Astrocyte (in vitro differentiated cells and primary cell): Measurements from ENCODE around the gene ZFP1. TPM values are rescaled to one million over a fixed set of nuclear protein-coding genes. Genes with fewer than 3 reads are reported as not detected.

Source experiments
- DNase-seq: peaks from one replicate; pipeline ENCODE4 v3.0.0-alpha.2; 2010; ENCODE audit warnings: low read depth
- FAIRE-seq: peaks from 2 replicates; lab custom pipeline; 2011; peaks lifted over from hg19 to GRCh38; lab: Jason Lieb, UNC
- H2AFZ ChIP-seq: 2 replicates; pipeline ENCODE4 v1.6.0; 2012; ENCODE audit warnings: low read depth, low read length, inconsistent platforms
- H3K27ac ChIP-seq: 2 replicates; pipeline ENCODE4 v1.5.1; 2011; ENCODE audit warnings: low read depth, low read length, inconsistent platforms
- H3K27me3 ChIP-seq: 2 replicates; pipeline ENCODE4 v1.6.0; 2011; ENCODE audit warnings: low read length, inconsistent platforms; ENCODE audit not compliant: insufficient read depth
- H3K36me3 ChIP-seq: 2 replicates; pipeline ENCODE4 v1.5.1; 2011; ENCODE audit warnings: low read length, inconsistent platforms; ENCODE audit not compliant: insufficient read depth
- H3K4me1 ChIP-seq: 2 replicates; pipeline ENCODE4 v1.5.1; 2011; ENCODE audit warnings: low read length, inconsistent platforms; ENCODE audit not compliant: insufficient read depth
- H3K4me2 ChIP-seq: 2 replicates; pipeline ENCODE4 v1.6.0; 2012; ENCODE audit warnings: low read length, inconsistent platforms
- H3K4me3 ChIP-seq: 2 replicates; pipeline ENCODE4 v1.5.1; 2011; ENCODE audit warnings: low read depth, mild to moderate bottlenecking, low read length, inconsistent platforms; ENCODE audit not compliant: insufficient read depth
- H3K79me2 ChIP-seq: 2 replicates; pipeline ENCODE4 v1.6.0; 2012; ENCODE audit warnings: mild to moderate bottlenecking, low read length, inconsistent platforms; ENCODE audit not compliant: insufficient read depth
- H3K9ac ChIP-seq: 2 replicates; pipeline ENCODE4 v1.6.0; 2012; ENCODE audit warnings: mild to moderate bottlenecking, low read length, inconsistent platforms
- H3K9me3 ChIP-seq: 2 replicates; pipeline ENCODE4 v1.5.1; 2012; ENCODE audit warnings: low read depth, mild to moderate bottlenecking, low read length, inconsistent platforms; ENCODE audit not compliant: insufficient read depth
- H4K20me1 ChIP-seq: 2 replicates; pipeline ENCODE4 v1.6.0; 2012; ENCODE audit warnings: low read length, inconsistent platforms; ENCODE audit not compliant: insufficient read depth
- H3K27ac Mint-ChIP-seq: one replicate; pipeline ENCODE4 v1.8.0; 2021; ENCODE audit warnings: mild to moderate bottlenecking, mixed read lengths; ENCODE audit not compliant: unreplicated experiment
- H3K27me3 Mint-ChIP-seq: one replicate; pipeline ENCODE4 v1.8.0; 2021; ENCODE audit warnings: low read depth, mixed read lengths; ENCODE audit not compliant: unreplicated experiment
- H3K36me3 Mint-ChIP-seq: one replicate; pipeline ENCODE4 v1.8.0; 2021; ENCODE audit warnings: low read depth, mixed read lengths; ENCODE audit not compliant: unreplicated experiment
- H3K4me1 Mint-ChIP-seq: one replicate; pipeline ENCODE4 v1.8.0; 2021; ENCODE audit warnings: low read depth, mixed read lengths; ENCODE audit not compliant: unreplicated experiment
- H3K4me3 Mint-ChIP-seq: one replicate; pipeline ENCODE4 v1.8.0; 2021; ENCODE audit warnings: mild to moderate bottlenecking, moderate library complexity, mixed read lengths; ENCODE audit not compliant: unreplicated experiment
- H3K9me3 Mint-ChIP-seq: one replicate; pipeline ENCODE4 v1.8.0; 2021; ENCODE audit warnings: mild to moderate bottlenecking, mixed read lengths; ENCODE audit not compliant: unreplicated experiment
- EZH2 ChIP-seq: IDR thresholded peaks from 2 replicates; pipeline ENCODE4 v1.6.1; 2012; ENCODE audit warnings: mild to moderate bottlenecking, low read length, inconsistent platforms; ENCODE audit not compliant: insufficient read depth
- total RNA-seq: library from RNA; stranded (reverse); gene quantifications from 2 replicates; pipeline ENCODE4 v1.2.1, GENCODE V29; 2021
- TF ChIP-seq, protein P1 (sequence below): IDR thresholded peaks from 2 replicates; pipeline ENCODE4 v1.5.1; 2011; ENCODE audit warnings: low read depth, mild to moderate bottlenecking, inconsistent platforms, low read length, moderate library complexity; ENCODE audit not compliant: insufficient read depth

Gene ZFP1
- total RNA-seq, 1 donor from 2014 or later, result 8.2 TPM

DNA sequence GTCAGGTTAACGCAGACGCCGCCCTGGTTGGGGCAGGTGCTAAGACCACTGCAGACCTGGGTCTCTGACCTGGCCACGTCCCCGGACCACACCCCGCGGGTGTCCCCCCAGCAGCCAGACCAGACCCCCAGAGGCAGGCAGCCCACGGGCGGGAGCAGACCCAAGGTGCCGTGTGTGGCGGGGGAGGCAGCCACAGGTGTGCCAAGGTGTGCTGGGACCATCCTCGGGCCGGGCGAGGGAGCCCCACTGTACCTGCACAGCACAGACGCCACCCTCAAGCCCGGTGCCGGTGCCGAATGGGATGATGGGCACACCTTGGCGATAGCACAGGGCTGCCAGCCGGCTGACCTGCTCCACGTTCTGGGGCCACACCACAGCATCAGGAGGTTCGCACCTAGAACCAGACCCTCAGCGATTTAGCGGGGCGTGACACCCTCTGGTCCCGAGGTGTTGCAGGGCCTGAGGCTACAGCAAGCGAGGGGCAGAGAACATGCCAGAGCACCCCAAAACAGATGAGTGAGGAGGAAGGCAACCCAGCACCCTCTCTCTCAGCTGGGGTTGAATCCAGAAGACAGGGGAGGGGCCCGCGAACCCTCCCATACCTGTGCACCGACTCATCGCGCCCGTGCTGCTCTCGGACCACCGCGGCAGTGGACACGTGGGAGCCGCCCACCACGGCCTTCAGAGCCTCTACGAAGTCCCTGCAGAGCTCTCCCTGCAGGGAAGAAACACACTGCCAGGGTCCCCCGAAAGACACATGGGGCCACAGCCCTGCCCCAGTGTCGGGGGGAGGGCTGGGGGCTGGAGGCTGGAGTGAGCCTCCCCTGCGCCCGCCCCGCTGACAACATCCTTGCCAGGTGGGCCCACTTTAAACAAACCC lies 33.1 kb upstream of the ZFP1 start:
- no peak for TF ChIP-seq EZH2
- TF ChIP-seq, protein P1, sequence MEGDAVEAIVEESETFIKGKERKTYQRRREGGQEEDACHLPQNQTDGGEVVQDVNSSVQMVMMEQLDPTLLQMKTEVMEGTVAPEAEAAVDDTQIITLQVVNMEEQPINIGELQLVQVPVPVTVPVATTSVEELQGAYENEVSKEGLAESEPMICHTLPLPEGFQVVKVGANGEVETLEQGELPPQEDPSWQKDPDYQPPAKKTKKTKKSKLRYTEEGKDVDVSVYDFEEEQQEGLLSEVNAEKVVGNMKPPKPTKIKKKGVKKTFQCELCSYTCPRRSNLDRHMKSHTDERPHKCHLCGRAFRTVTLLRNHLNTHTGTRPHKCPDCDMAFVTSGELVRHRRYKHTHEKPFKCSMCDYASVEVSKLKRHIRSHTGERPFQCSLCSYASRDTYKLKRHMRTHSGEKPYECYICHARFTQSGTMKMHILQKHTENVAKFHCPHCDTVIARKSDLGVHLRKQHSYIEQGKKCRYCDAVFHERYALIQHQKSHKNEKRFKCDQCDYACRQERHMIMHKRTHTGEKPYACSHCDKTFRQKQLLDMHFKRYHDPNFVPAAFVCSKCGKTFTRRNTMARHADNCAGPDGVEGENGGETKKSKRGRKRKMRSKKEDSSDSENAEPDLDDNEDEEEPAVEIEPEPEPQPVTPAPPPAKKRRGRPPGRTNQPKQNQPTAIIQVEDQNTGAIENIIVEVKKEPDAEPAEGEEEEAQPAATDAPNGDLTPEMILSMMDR, result no peak

DNA sequence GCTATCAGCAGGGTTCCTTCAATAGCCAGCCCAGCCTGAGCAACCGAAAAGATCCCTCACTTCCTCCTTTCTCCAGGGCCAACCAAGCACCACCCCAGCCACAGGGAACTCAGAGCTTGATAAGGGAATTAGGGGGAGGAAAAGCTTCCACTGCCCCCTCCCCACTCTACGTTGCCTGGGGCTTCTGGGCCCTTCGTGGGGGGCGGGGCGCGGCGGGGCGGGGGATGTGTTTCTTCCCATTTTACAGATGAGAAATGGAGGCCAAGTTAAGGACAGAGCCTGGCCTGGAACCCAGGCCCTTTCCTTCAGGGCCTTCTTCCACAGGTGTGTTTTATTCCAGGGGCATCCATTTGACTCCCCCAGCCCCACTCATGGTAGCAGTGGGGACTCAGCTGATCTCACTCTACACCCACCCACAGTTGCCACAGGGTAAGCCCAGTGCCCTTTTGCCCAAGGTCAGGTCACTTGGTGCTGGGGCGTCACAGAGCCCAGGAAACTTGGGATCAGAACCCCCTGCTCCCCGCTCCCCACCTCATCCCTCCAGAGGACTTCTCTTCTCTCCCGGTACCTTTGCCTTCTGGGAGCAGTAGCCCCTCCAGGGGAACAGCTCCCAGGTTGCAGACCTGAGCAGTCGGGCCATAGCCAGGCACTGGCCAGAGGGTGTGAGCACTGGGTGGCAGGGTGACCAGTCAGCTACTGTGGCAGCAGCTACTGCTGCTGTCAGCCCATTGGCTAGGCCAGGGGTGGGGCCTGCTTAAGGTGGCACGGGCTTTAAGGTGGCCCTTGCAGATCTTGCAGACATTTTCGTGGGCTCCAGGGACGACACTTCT lies 32.0 kb upstream of the ZFP1 start, which contains the start of gene LDHD:
TSS of gene LDHD (minus strand) at position 700 of the 830 bp plus-strand sequence. CDS start at position 640, 60 bp downstream.
- Histone ChIP-seq H3K4me1 (no peaks in the 10 kb centered on the region), H4K20me1 (peaks cover 10% of the 10 kb centered on the region), H3K36me3 (no peaks in the 10 kb centered on the region), H3K9me3 (no peaks in the 10 kb centered on the region), H3K4me2 (peak within 1 kb of the TSS; percentile 67), H2AFZ (no peak within 1 kb of the TSS), H3K27me3 (no peaks in the 10 kb centered on the region), H3K9ac (no peak within 1 kb of the TSS), H3K27ac (no peak within 1 kb of the TSS), H3K79me2 (no peaks in the 10 kb centered on the region), H3K4me3 (peak within 1 kb of the TSS; percentile 34)
- peaks cover 40% of the 10 kb centered on the region for H3K27me3 Mint-ChIP-seq
- no peaks in the 10 kb centered on the region for H3K36me3 Mint-ChIP-seq
- no peaks in the 10 kb centered on the region for H3K4me1 Mint-ChIP-seq
- peaks cover 21% of the 10 kb centered on the region for H3K9me3 Mint-ChIP-seq
- no peak within 1 kb of the TSS for H3K4me3 Mint-ChIP-seq
- H3K27ac Mint-ChIP-seq, result no peak within 1 kb of the TSS
- no peak for TF ChIP-seq EZH2
- TF ChIP-seq, protein P1, result no peak
- DNase-seq, result peak; percentile 47
- no peak for FAIRE-seq

More for the DNA sequence above, 33.1 kb upstream of the ZFP1 start:
- H3K27me3 ChIP-seq, result no peaks in the 10 kb centered on the region
- Mint-ChIP-seq H3K4me1 (peaks cover 8% of the 10 kb centered on the region), H3K36me3 (no peaks in the 10 kb centered on the region), H3K9me3 (peaks cover 18% of the 10 kb centered on the region), H3K27ac (no peak overlapping the region), H3K4me3 (no peak overlapping the region), H3K27me3 (peaks cover 39% of the 10 kb centered on the region)
- peaks cover 10% of the 10 kb centered on the region for H3K4me1 ChIP-seq
- no peak overlapping the region for H3K27ac ChIP-seq
- H4K20me1 ChIP-seq, result peaks cover 14% of the 10 kb centered on the region
- H2AFZ ChIP-seq, result no peak overlapping the region
- H3K4me3 ChIP-seq, result no peak overlapping the region
- DNase-seq, result no peak
- no peaks in the 10 kb centered on the region for H3K79me2 ChIP-seq
- no peaks in the 10 kb centered on the region for H3K36me3 ChIP-seq
- no peaks in the 10 kb centered on the region for H3K9me3 ChIP-seq
- no peak overlapping the region for H3K4me2 ChIP-seq
- no peak overlapping the region for H3K9ac ChIP-seq
- no peak for FAIRE-seq
